Epithelial cell of proximal tubule (primary cell): Measurements from ENCODE around the gene CLEC10A. TPM values are rescaled to one million over a fixed set of nuclear protein-coding genes. Genes with fewer than 3 reads are reported as not detected.
"Not testable (repeated sequence)": the region's sequence is repeated elsewhere in the genome, so short reads cannot be mapped to it uniquely, and the experiment has no call there.

ENCODE experiments used
- DNase-seq: peaks from one replicate; pipeline ENCODE4 v3.0.0-alpha.2; 2011; ENCODE audit warnings: low read depth
- H3K4me3 ChIP-seq: 2 replicates; pipeline ENCODE4 v1.5.1; 2011; ENCODE audit warnings: low read depth, mild to moderate bottlenecking, low read length
- CTCF ChIP-seq: conservative IDR thresholded peaks from 2 replicates; pipeline ENCODE4 v1.5.1; 2012; ENCODE audit warnings: low read depth, mild to moderate bottlenecking, low read length
- total RNA-seq: library from RNA; depleted of rRNA; stranded (reverse); fragments of >200 nt; gene quantifications from 2 replicates; pipeline ENCODE4 v1.2.3, GENCODE V29; 2015

CLEC10A gene
- total RNA-seq, 1 donor from 2014 or later: not detected

GRCh38 chr17:7107795-7108559 lies 27.9 kb upstream of the CLEC10A start:
- no peak for DNase-seq
- H3K4me3 ChIP-seq: no peak overlapping the region
- no peak for TF ChIP-seq CTCF

GRCh38 chr17:7107012-7107754 lies 27.1 kb upstream of the CLEC10A start:
- H3K4me3 ChIP-seq: no peak overlapping the region
- TF ChIP-seq CTCF: no peak
- DNase-seq: no peak

DNA sequence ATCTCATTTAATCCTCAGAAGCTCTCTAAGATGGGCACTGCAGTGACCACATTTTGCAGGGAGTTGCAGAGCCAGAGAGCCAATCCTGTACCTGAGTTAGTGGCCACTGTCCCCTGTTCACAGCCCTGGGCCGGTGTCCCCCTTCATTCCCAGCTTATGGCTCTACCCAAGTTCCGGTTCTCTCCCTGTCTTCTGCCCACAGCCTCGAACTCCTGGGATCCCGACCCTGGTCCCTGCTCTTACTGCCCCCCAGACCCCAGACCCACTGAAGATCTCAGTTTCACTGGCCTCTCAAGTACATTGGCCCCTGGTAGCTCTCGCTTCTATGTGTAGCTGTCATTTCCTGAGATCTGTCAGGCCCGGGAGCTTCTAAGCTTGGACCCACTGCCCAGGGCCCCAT lies 22.4 kb upstream of the CLEC10A start:
- TF ChIP-seq CTCF: no peak
- DNase-seq: no peak
- no peak overlapping the region for H3K4me3 ChIP-seq

- DNase-seq: no peak
- no peak for TF ChIP-seq CTCF
- H3K4me3 ChIP-seq: no peak overlapping the region
Measured at GRCh38 chr17:7101531-7101930, 21.5 kb upstream of the CLEC10A start.

- not testable (repeated sequence) for H3K4me3 ChIP-seq
Measured at GRCh38 chr17:7100641-7101379, 20.8 kb upstream of the CLEC10A start.

DNA sequence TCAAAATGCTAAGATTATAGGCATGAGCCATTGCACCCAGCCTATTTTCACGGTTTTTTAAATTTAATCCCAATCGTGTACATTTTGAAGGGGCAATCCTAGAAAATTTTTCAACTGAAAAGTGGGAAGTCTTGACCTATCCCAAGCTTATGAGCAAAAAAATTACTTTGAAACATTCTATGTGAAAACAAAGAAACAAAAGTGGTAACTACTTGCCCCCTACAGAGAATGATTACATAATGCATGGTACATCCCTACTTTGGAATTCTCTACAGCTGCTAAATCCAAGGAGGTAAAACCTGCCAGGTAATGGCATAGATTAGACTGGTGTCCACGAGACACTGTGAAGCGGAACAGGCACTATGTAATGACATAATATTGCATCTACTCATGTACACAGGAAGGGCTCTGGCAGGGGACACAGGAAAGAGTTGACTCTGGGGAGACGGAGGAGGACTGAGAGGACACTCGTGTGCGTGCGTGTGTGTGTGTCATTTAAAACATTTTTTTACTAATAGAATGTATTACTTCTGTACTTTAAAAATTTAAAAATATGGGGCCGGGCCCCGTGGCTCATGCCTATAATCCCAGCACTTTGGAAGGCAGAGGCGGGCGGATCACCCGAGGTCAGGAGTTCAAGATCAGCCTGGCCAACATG lies 18.9 kb upstream of the CLEC10A start:
- no peak overlapping the region for H3K4me3 ChIP-seq
- DNase-seq: no peak
- TF ChIP-seq CTCF: no peak

More at GRCh38 chr17:7100641-7101379, 20.8 kb upstream of the CLEC10A start:
- DNase-seq: not testable (repeated sequence)

GRCh38 chr17:7097940-7098339 lies 17.9 kb upstream of the CLEC10A start:
- H3K4me3 ChIP-seq: no peak overlapping the region
- no peak for TF ChIP-seq CTCF
- DNase-seq: no peak
